GM18951 (cell line): ENCODE measurements around the gene POLR3GL.

Experiments used
- POLR2A ChIP-seq: IDR thresholded peaks from 4 replicates; pipeline ENCODE4 v1.6.1; 2011; ENCODE audit warnings: mild to moderate bottlenecking; ENCODE audit not compliant: insufficient read length, insufficient read depth; ENCODE audit errors: extremely low read depth
- in situ Hi-C: fragments of 300-500 bp; cut with MboI; formaldehyde crosslinking; loops from one replicate; pipeline ENCODE4 v1.12.0; 2022; ENCODE audit warnings: low sequenced_read_pairs, mixed read lengths, inconsistent platforms; ENCODE audit not compliant: unreplicated experiment

Gene POLR3GL

GRCh38 chr1:146013559-146013922 is 49.1 kb downstream of the POLR3GL start:
- in situ Hi-C loops, result loop anchor here (5.0 kb wide), 1 partner anchor 36 kb away; no protein-coding TSS in a partner anchor
- TF ChIP-seq POLR2A, result no peak

DNA sequence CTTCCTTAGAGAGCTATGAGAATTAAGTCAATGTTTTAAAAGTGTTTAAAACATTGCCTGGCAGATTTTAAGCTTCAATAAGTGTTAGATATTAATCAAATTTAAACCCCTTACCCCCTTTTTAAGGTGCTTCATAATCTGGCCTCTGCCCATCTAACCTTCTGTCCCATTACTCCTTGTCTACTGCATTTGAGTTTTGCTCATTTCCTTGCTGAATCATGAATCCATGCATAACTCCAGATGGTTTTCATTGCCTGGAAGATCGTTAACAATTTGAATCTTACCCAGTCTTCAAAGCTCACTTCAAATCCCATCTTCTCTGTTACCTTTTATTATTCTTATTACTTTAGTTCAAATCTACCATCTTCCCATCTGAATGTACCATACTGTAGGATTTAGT is 52.4 kb downstream of the POLR3GL start:
- in situ Hi-C loops, result no loop called here
- TF ChIP-seq POLR2A, result no peak

DNA sequence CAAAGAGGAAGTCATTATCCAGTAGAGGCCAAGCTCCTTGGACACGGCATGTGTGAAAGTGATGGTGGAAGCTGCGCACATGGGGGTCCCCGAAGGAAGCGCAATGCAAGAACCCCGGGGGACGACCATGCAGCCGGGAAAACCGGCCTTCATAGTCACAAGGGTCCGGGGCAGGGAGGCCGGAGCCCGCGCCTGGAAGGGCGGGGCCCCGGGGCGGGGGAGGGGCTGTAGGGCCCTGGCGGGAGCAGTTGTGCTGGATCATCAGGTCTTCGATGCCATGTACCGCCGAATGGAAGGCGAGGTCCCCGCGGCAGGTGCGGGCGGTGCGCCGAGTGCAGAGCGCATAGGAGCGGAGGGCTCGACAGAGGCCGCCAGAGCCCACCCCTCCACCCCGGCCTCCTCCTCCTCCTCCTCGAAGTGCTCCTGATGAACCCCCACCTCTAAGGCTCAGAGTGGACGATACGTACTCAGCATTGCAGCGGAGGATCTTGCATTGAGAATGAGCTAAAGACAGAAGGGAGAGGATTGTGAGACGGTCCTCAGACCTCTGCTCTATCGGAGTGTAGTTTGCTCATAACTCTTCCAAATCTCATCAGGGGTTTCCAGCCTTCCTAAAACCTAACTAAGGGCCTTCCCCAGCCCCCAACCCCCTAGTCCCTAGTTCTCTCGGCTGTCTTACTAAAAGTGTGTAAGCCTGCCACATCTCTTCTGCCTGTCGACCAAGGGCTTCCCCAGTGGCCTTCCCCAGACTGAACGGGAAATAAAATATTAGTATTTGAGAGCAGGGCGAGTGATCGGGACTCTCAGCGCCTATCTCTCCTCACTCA is 55.0 kb downstream of the POLR3GL start:
- in situ Hi-C loops, result no loop called here
- no peak for TF ChIP-seq POLR2A

DNA sequence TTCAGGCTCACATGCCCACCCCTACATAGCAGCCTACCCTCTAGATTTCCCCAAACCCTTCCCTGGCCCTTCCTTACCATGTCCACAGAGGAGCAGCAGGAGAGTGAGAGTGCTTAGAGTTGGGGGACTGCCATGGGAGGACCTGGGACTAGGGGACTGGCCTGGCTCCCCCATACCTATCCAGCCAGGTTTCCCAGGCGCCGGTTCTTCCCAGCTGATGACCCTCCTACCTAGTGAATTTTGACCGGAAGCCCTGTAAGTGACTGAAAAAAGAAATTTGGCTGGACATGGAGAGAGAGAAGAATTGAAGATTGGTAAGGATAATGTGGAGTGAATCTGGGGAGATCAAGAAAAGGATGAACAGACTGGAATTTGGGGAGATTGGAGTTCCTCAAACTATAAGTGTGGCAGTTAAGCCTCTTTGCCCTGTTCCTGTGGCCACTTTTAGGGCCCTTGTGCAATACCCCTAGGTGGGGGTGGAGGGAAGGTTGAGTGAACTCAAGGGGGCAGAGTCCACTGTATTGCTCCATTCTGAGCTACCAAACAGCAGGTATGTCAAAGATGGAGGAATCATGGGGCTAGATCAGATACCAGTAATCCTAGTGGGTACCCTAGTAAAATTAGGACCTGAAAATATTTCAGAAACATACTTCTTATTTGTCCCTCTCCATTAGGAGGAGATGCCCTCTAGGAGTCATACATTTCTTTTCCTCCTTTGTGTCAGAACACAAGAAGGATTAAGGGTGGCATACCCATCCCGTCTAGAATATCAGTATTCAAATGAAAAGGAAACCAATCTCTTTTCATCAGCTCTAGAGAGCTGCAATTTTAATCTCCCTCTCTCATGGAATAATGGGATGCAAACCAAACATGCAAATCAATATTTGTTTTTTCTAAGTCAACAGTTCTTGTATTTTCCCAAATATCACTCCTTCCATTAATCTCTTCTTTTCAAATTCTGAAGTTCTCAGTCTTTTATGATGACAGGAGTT is 55.9 kb downstream of the POLR3GL start:
- in situ Hi-C loops, result no loop called here
- TF ChIP-seq POLR2A, result no peak

DNA sequence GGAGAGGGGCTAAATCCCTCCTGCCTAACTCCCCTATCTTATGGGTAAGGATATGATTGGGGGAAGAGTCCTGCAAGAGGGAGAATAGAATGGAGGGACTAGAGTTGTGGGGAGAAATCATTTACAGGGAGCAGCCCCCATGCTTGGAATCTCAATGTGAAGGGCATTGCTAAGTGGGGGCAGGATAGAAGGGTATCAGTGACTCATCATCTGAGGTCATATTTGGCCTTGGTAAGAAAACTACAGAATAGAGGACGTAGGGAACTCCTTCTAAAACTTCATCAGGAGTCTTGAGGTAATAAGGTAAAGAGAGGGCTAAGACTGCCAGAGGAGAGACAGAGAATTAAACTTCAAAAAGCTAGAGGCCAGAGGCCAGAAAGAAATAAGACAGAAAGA is 56.6 kb downstream of the POLR3GL start:
- TF ChIP-seq POLR2A, result no peak
- in situ Hi-C loops, result no loop called here

DNA sequence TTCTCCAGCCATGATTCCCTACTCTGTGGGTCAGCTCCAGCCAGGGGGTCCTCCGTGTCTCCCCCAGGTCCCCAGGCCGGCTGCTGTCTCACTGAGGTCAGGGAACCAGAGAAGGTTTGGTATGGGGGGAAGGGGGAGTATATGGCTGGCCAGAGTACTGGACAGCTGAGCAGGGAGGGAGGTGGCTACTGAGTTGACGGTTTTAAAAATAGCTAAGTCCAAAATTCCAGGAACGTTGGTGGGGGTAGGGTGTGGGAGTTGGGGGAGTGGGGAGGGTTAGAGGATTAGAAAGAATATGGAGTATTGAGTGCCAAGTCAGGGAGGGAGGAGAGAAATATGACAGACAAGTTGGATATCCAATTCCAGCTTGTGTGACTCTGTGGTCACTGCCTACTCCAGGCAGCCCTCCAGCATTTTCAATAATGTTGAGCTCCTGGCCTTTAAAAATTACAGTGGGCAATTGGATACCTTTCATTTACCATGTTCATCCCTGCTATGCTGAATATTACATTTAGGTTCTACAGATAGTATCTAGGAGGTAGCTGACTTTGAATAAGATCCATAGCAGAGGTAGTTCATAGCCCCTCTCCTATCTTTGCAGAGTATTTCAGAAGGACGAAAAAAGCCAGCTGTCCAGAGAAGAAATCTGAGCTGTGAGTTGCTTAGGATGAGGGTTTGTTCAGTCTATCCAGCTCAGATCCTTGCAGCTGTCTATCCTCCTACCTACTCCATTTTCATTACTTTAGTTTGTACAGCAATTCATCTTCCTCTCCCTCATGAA is 57.3 kb downstream of the POLR3GL start, which contains the start of gene HJV:
Gene HJV (minus strand): TSS at position 114 of the 781 bp plus-strand sequence. CDS start 1,504 bp downstream, outside the sequence.
- in situ Hi-C loops, result no loop called here
- no peak for TF ChIP-seq POLR2A

GRCh38 chr1:146022403-146023127 is 58.1 kb downstream of the POLR3GL start:
- no peak for TF ChIP-seq POLR2A
- in situ Hi-C loops, result no loop called here

DNA sequence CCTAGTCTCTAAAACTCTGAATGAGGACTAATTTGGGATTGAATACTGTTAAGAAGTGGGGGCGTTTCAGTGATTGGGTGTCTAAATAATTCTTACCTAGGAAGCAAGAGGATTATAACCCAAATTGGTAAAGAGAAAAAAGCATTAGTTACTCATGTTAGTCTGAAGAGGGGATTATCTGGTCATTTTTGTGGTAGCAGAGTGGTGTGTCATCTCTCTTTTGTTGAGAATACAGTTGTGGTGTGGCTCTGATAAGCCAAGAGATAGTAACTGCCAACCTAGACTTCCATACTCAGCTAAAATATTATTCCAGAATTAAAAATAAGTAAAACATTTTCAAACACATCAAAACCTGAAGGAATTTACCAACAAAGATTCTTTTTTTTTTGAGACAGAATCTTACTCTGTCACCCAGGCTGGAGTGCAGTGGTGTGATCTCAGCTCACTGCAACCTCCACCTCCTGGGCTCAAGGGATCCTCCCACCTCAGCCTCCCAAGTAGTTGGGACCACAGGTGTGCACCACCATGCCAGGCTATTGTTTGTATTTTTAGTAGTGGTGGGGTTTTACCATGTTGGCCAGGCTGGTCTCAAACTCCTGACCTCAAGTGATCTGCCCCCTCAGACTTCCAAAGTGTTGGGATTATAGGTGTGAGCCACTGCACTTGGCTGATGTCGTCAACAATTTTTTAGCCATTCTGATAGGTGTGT is 61.5 kb downstream of the POLR3GL start:
- in situ Hi-C loops, result loop anchor here (25.0 kb wide), 1 partner anchor 236 kb away; no protein-coding TSS in a partner anchor

DNA sequence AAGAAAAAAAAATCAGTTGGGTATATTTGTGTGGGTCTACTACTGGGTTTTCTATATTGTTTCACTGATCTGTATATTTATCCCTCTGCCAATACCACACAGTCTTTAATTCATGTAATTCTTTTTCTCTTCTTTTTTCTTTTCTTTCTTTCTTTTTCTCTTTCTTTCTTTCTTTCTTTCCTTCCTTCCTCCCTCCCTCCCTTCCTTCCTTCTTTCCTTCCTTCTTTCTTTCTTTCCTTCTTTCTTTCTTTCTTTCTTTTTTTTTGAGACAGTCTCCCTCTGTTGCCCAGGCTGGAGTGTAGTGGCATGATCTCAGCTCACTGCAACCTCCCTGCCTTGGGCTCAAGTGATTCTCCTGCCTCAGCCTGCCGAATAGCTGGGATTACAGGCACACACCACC is 62.2 kb downstream of the POLR3GL start:
- in situ Hi-C loops, result loop anchor here (25.0 kb wide), 1 partner anchor 236 kb away; no protein-coding TSS in a partner anchor
